ENCODE measurements around the gene CXCL14. TPM values are rescaled to one million over a fixed set of nuclear protein-coding genes. Genes with fewer than 3 reads are reported as not detected.

The CXCL14 gene
- total RNA-seq, 1 experiment from 2014 or later = not detected

- no peak for DNase-seq (ENCODE audit: unreplicated experiment)
- CTCF ChIA-PET = interaction anchor here (0.7 to 32.2 kb wide), 12 partner anchors 7 to 272 kb away, joined by 3 to 2166 read pairs (median 42); partner anchors contain the start of genes CXCL14, SLC25A48 and TIFAB
- peaks cover 9% of the 10 kb centered on the region for H3K4me1 Mint-ChIP-seq (ENCODE audit: insufficient read depth, unreplicated experiment)
- BruUV-seq (replicated peaks) = no TSS peak
- H3K4me3 Mint-ChIP-seq (ENCODE audit: unreplicated experiment) = no peak overlapping the region
- H3K9me3 Mint-ChIP-seq (ENCODE audit: unreplicated experiment) = no peaks in the 10 kb centered on the region
- H3K27ac Mint-ChIP-seq (ENCODE audit: low read depth, unreplicated experiment) = no peak overlapping the region
- no peaks in the 10 kb centered on the region for H3K36me3 Mint-ChIP-seq (ENCODE audit: insufficient read depth, unreplicated experiment)
- POLR2A ChIA-PET = no interaction called here
- intact Hi-C loops (cut with micrococcal nuclease) = no loop called here
- H3K27me3 Mint-ChIP-seq (ENCODE audit: insufficient read depth, unreplicated experiment) = peaks cover 3% of the 10 kb centered on the region
- no peak for TF ChIP-seq CTCF (IDR thresholded peaks at IDR 0.05; ENCODE audit: unreplicated experiment)
These were observed 6.9 kb downstream of the CXCL14 start for GRCh38 chr5:135571902-135572301.

- peaks cover 9% of the 10 kb centered on the region for H3K4me1 Mint-ChIP-seq (ENCODE audit: insufficient read depth, unreplicated experiment)
- ChIA-PET CTCF (interaction anchor here (0.6 to 32.2 kb wide), 18 partner anchors 12 to 1903 kb away, joined by 3 to 2166 read pairs (median 5); partner anchors contain the start of genes CXCL14, SLC25A48 and TIFAB), POLR2A (interaction anchor here (0.6 to 1.6 kb wide), 3 partner anchors 10 to 157 kb away, joined by 3 to 4 read pairs (median 3); no protein-coding TSS in a partner anchor)
- H3K9me3 Mint-ChIP-seq (ENCODE audit: unreplicated experiment) = no peaks in the 10 kb centered on the region
- no peak overlapping the region for H3K4me3 Mint-ChIP-seq (ENCODE audit: unreplicated experiment)
- DNase-seq (ENCODE audit: unreplicated experiment) = no peak
- intact Hi-C loops (cut with micrococcal nuclease) = no loop called here
- no peak overlapping the region for H3K27ac Mint-ChIP-seq (ENCODE audit: low read depth, unreplicated experiment)
- H3K27me3 Mint-ChIP-seq (ENCODE audit: insufficient read depth, unreplicated experiment) = peaks cover under 1% of the 10 kb centered on the region
- no peak for TF ChIP-seq CTCF (IDR thresholded peaks at IDR 0.05; ENCODE audit: unreplicated experiment)
- H3K36me3 Mint-ChIP-seq (ENCODE audit: insufficient read depth, unreplicated experiment) = no peaks in the 10 kb centered on the region
- BruUV-seq (replicated peaks) = no TSS peak
These were observed 7.7 kb downstream of the CXCL14 start for GRCh38 chr5:135571066-135571609.

- POLR2A ChIA-PET = interaction anchor here (0.7 to 1.6 kb wide), 3 partner anchors 11 to 169 kb away, joined by 3 to 4 read pairs (median 3); no protein-coding TSS in a partner anchor
- H3K27me3 Mint-ChIP-seq (ENCODE audit: insufficient read depth, unreplicated experiment) = peaks cover 7% of the 10 kb centered on the region
- intact Hi-C loops (cut with micrococcal nuclease) = loop anchor here (1.0 kb wide), 1 partner anchor 159 kb away; no protein-coding TSS in a partner anchor
These were observed 8.4 kb downstream of the CXCL14 start for GRCh38 chr5:135570453-135570764.

More at GRCh38 chr5:135570453-135570764, 8.4 kb downstream of the CXCL14 start:
- TF ChIP-seq CTCF (IDR thresholded peaks at IDR 0.05; ENCODE audit: unreplicated experiment) = no peak
- H3K4me3 Mint-ChIP-seq (ENCODE audit: unreplicated experiment) = no peak overlapping the region
- no peak for DNase-seq (ENCODE audit: unreplicated experiment)
- no peaks in the 10 kb centered on the region for H3K9me3 Mint-ChIP-seq (ENCODE audit: unreplicated experiment)
- H3K27ac Mint-ChIP-seq (ENCODE audit: low read depth, unreplicated experiment) = no peak overlapping the region
- BruUV-seq (replicated peaks) = no TSS peak
- H3K4me1 Mint-ChIP-seq (ENCODE audit: insufficient read depth, unreplicated experiment) = peaks cover 9% of the 10 kb centered on the region
- CTCF ChIA-PET = interaction anchor here (0.6 to 32.2 kb wide), 25 partner anchors 11 to 1902 kb away, joined by 3 to 2166 read pairs (median 4); partner anchors contain the start of genes CXCL14, SLC25A48 and TIFAB
- no peaks in the 10 kb centered on the region for H3K36me3 Mint-ChIP-seq (ENCODE audit: insufficient read depth, unreplicated experiment)

Data from MCF 10A (cell line).